ENCODE results near the gene IGFBP4.

IGFBP4 gene

DNA sequence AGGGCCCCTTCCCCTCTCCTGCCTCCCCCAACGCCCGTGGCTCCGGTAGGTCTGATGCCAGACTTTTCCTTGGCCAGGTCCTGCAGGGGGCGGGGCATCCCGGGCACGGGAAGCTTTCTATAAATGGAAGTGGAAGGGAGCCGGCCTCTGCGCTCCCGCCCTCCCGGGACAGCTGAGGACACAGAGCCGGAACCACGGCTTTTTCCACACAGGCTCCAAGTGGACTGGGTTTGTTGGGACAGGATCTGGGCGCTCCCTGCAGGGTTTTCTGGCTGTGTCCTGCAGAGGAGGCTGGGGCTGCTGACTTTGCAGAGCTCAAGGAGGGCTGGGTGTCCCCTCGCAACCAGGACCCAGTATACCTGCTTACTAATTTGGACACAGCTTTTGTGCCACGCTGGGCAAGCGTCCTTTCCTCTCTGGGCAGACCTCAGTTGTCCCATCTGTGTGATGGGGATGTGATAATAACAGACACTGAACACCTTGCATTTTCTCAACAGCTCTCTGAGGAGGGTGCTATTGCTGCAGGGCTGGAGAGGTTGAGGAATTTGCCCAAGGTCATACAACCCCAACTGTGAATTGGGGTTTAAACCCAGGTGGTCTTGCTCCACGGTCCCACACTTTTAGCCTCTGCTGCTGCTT, 56.4 kb downstream of the IGFBP4 start:
- ChIA-PET POLR2A (interaction anchor here (1.0 to 1.1 kb wide), 2 partner anchors 8 to 137 kb away, joined by 3 read pairs; no protein-coding TSS in a partner anchor), CTCF (interaction anchor here (1.0 to 2.8 kb wide), 3 partner anchors 9 to 34 kb away, joined by 3 to 15 read pairs (median 8); no protein-coding TSS in a partner anchor)
- peak; percentile 52 for DNase-seq (ENCODE audit: extremely low spot score)
- TF ChIP-seq ARNT (IDR thresholded peaks at IDR 0.05) (no peak), TARDBP (IDR thresholded peaks at IDR 0.05) (no peak), FOXA1 (IDR thresholded peaks at IDR 0.05) (no peak), ELF4 (IDR thresholded peaks at IDR 0.05) (no peak), LEF1 (IDR thresholded peaks at IDR 0.05; ENCODE audit: borderline replicate concordance) (no peak), FOXK2 (IDR thresholded peaks at IDR 0.05) (no peak), HDGF (IDR thresholded peaks at IDR 0.05; ENCODE audit: borderline replicate concordance) (no peak), ZNF384 (IDR thresholded peaks at IDR 0.05) (no peak), SUZ12 (IDR thresholded peaks at IDR 0.05) (no peak), BHLHE40 (IDR thresholded peaks at IDR 0.05; ENCODE audit: borderline replicate concordance) (no peak), L3MBTL2 (conservative IDR thresholded peaks at IDR 0.05) (no peak), NFRKB (IDR thresholded peaks at IDR 0.05) (no peak), CTBP1 (IDR thresholded peaks at IDR 0.05; ENCODE audit: borderline replicate concordance) (no peak), SP1 (IDR thresholded peaks at IDR 0.05) (no peak)
- TF ChIP-seq, protein P1, sequence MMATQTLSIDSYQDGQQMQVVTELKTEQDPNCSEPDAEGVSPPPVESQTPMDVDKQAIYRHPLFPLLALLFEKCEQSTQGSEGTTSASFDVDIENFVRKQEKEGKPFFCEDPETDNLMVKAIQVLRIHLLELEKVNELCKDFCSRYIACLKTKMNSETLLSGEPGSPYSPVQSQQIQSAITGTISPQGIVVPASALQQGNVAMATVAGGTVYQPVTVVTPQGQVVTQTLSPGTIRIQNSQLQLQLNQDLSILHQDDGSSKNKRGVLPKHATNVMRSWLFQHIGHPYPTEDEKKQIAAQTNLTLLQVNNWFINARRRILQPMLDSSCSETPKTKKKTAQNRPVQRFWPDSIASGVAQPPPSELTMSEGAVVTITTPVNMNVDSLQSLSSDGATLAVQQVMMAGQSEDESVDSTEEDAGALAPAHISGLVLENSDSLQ (IDR thresholded peaks at IDR 0.05): no peak

- CTCF ChIA-PET: interaction anchor here (2.3 kb wide), 1 partner anchor 24 kb away, joined by 8 read pairs; no protein-coding TSS in a partner anchor
- POLR2A ChIA-PET: interaction anchor here (1.1 kb wide), 1 partner anchor 9 kb away, joined by 3 read pairs; no protein-coding TSS in a partner anchor
- DNase-seq (ENCODE audit: extremely low spot score): no peak
- TF ChIP-seq ARNT (IDR thresholded peaks at IDR 0.05): no peak
- TF ChIP-seq ZNF384 (IDR thresholded peaks at IDR 0.05): no peak
- TF ChIP-seq TARDBP (IDR thresholded peaks at IDR 0.05): no peak
- no peak for TF ChIP-seq NFRKB (IDR thresholded peaks at IDR 0.05)
- no peak for TF ChIP-seq SP1 (IDR thresholded peaks at IDR 0.05)
- TF ChIP-seq FOXM1 (IDR thresholded peaks at IDR 0.05; ENCODE audit: borderline replicate concordance): no peak
- no peak for TF ChIP-seq FOXA1 (IDR thresholded peaks at IDR 0.05)
Measured at GRCh38 chr17:40500190-40500589, 56.9 kb downstream of the IGFBP4 start.

- no peak for DNase-seq (ENCODE audit: extremely low spot score)
- TF ChIP-seq FOXK2 (IDR thresholded peaks at IDR 0.05) (no peak), FOXM1 (IDR thresholded peaks at IDR 0.05; ENCODE audit: borderline replicate concordance) (no peak), LEF1 (IDR thresholded peaks at IDR 0.05; ENCODE audit: borderline replicate concordance) (no peak), FOXA1 (IDR thresholded peaks at IDR 0.05) (no peak), BHLHE40 (IDR thresholded peaks at IDR 0.05; ENCODE audit: borderline replicate concordance) (no peak), SUZ12 (IDR thresholded peaks at IDR 0.05) (no peak), ARNT (IDR thresholded peaks at IDR 0.05) (no peak)
- ChIA-PET POLR2A (no interaction called here), CTCF (interaction anchor here (2.3 kb wide), 1 partner anchor 25 kb away, joined by 8 read pairs; no protein-coding TSS in a partner anchor)
Measured at GRCh38 chr17:40500709-40501108, 57.5 kb downstream of the IGFBP4 start.

GRCh38 chr17:40501499-40501911, 58.3 kb downstream of the IGFBP4 start, which contains the start of gene TNS4:
TNS4 (minus strand) TSS chr17:40501623; CDS start chr17:40496425, 5,198 bp downstream.
- DNase-seq (ENCODE audit: extremely low spot score): no peak

DNA sequence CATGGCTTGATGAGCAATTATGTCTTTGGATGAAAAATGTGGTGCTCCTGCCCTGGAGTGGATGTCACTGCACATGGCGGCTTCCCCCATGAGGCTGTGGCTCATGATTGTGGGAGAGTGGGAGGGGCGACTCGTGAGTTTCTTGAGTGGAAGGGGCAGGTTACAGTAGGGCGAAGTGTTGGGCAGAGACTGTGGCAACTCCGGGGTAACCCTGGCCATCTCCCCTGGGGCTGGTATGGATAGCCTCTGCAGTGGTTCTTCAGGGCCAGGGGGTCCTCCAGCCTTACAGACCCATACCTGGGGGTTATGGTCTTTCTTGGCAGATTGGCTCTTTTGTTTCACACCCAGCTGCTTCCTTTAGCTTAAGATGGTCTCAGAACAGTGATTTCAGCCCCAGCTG, 59.5 kb downstream of the IGFBP4 start:
- CTCF ChIA-PET: no interaction called here
- TF ChIP-seq, protein P1 (IDR thresholded peaks at IDR 0.05): no peak
- TF ChIP-seq FOXA1 (IDR thresholded peaks at IDR 0.05) (no peak), L3MBTL2 (conservative IDR thresholded peaks at IDR 0.05) (no peak), CTBP1 (IDR thresholded peaks at IDR 0.05; ENCODE audit: borderline replicate concordance) (no peak), ELF4 (IDR thresholded peaks at IDR 0.05) (no peak), BHLHE40 (IDR thresholded peaks at IDR 0.05; ENCODE audit: borderline replicate concordance) (no peak), ARNT (IDR thresholded peaks at IDR 0.05) (no peak), FOXK2 (IDR thresholded peaks at IDR 0.05) (no peak), TARDBP (IDR thresholded peaks at IDR 0.05) (no peak), SUZ12 (IDR thresholded peaks at IDR 0.05) (no peak), ZNF384 (IDR thresholded peaks at IDR 0.05) (no peak), NFRKB (IDR thresholded peaks at IDR 0.05) (no peak), LEF1 (IDR thresholded peaks at IDR 0.05; ENCODE audit: borderline replicate concordance) (no peak)
- no peak for DNase-seq (ENCODE audit: extremely low spot score)
- POLR2A ChIA-PET: no interaction called here

More at GRCh38 chr17:40501499-40501911, 58.3 kb downstream of the IGFBP4 start, which contains the start of gene TNS4:
- TF ChIP-seq HDGF (IDR thresholded peaks at IDR 0.05; ENCODE audit: borderline replicate concordance): no peak
- TF ChIP-seq FOXK2 (IDR thresholded peaks at IDR 0.05): no peak
- TF ChIP-seq L3MBTL2 (conservative IDR thresholded peaks at IDR 0.05): no peak
- no peak for TF ChIP-seq BHLHE40 (IDR thresholded peaks at IDR 0.05; ENCODE audit: borderline replicate concordance)
- TF ChIP-seq ZNF384 (IDR thresholded peaks at IDR 0.05): no peak
- TF ChIP-seq, protein P1 (IDR thresholded peaks at IDR 0.05): no peak
- TF ChIP-seq NFRKB (IDR thresholded peaks at IDR 0.05): no peak
- ChIA-PET CTCF (no interaction called here), POLR2A (interaction anchor here (1.0 kb wide), 1 partner anchor 83 kb away, joined by 3 read pairs; the partner anchor contains the start of gene TOP2A)

- CTCF ChIA-PET: no interaction called here
- TF ChIP-seq SP1 (IDR thresholded peaks at IDR 0.05) (no peak), LEF1 (IDR thresholded peaks at IDR 0.05; ENCODE audit: borderline replicate concordance) (no peak), FOXA1 (IDR thresholded peaks at IDR 0.05) (no peak), L3MBTL2 (conservative IDR thresholded peaks at IDR 0.05) (no peak), ZNF384 (IDR thresholded peaks at IDR 0.05) (no peak), TARDBP (IDR thresholded peaks at IDR 0.05) (no peak), FOXM1 (IDR thresholded peaks at IDR 0.05; ENCODE audit: borderline replicate concordance) (no peak), SUZ12 (IDR thresholded peaks at IDR 0.05) (no peak), HDGF (IDR thresholded peaks at IDR 0.05; ENCODE audit: borderline replicate concordance) (no peak), CTBP1 (IDR thresholded peaks at IDR 0.05; ENCODE audit: borderline replicate concordance) (no peak), FOXK2 (IDR thresholded peaks at IDR 0.05) (no peak), NFRKB (IDR thresholded peaks at IDR 0.05) (no peak), ARNT (IDR thresholded peaks at IDR 0.05) (no peak), ELF4 (IDR thresholded peaks at IDR 0.05) (no peak), BHLHE40 (IDR thresholded peaks at IDR 0.05; ENCODE audit: borderline replicate concordance) (no peak)
- TF ChIP-seq, protein P1 (IDR thresholded peaks at IDR 0.05): no peak
- POLR2A ChIA-PET: no interaction called here
- no peak for DNase-seq (ENCODE audit: extremely low spot score)
Measured at GRCh38 chr17:40503154-40503553, 59.9 kb downstream of the IGFBP4 start.

Measured in HEK293T (cell line).